NB4 (cell line): ENCODE measurements around the gene OR10H4.
"Not testable (repeated sequence)": the region's sequence is repeated elsewhere in the genome, so short reads cannot be mapped to it uniquely, and the experiment has no call there.

Experiments
- DNase-seq: peaks from one replicate; pipeline ENCODE4 v3.0.0; 2010; ENCODE audit warnings: low read depth
- H3K4me3 ChIP-seq: one replicate; pipeline ENCODE4 v1.5.1; 2011; ENCODE audit warnings: mild to moderate bottlenecking, low read depth, low read length, moderate library complexity
- CTCF ChIP-seq: IDR thresholded peaks from one replicate; pipeline ENCODE4 v1.5.1; 2012; ENCODE audit warnings: low read depth, low read length
- MAX ChIP-seq: IDR thresholded peaks from 2 replicates; pipeline ENCODE4 v1.6.1; 2011; ENCODE audit warnings: low read depth, low read length
- MYC ChIP-seq: IDR thresholded peaks from 2 replicates; pipeline ENCODE4 v1.6.1; 2011; ENCODE audit warnings: low read depth, low read length
- POLR2A ChIP-seq: IDR thresholded peaks from 2 replicates; pipeline ENCODE4 v1.6.1; 2011; ENCODE audit warnings: mild to moderate bottlenecking; ENCODE audit not compliant: insufficient read length; ENCODE audit errors: extremely low read depth

OR10H4 gene

GRCh38 chr19:15948223-15949058, at the start of gene OR10H4:
Gene OR10H4, plus strand, starts transcription at chr19:15949008. Its CDS starts 0 bp downstream, at chr19:15949008.
- no peak for DNase-seq
- no peak for TF ChIP-seq MAX
- TF ChIP-seq MYC = no peak
- no peak for TF ChIP-seq POLR2A
- no peak for TF ChIP-seq CTCF
- H3K4me3 ChIP-seq = no peak within 1 kb of the TSS

GRCh38 chr19:15899561-15899960, 49.2 kb upstream of the OR10H4 start:
- H3K4me3 ChIP-seq, DNase-seq: not testable (repeated sequence)

- H3K4me3 ChIP-seq, DNase-seq: not testable (repeated sequence)
Measured at GRCh38 chr19:15900032-15900431, 48.8 kb upstream of the OR10H4 start.

GRCh38 chr19:15900504-15900903, 48.3 kb upstream of the OR10H4 start:
- H3K4me3 ChIP-seq = no peak overlapping the region
- DNase-seq = no peak
- TF ChIP-seq POLR2A (no peak), MYC (no peak), CTCF (no peak), MAX (no peak)

GRCh38 chr19:15902254-15902653, 46.6 kb upstream of the OR10H4 start:
- TF ChIP-seq POLR2A (no peak), MAX (no peak), MYC (no peak), CTCF (no peak)
- DNase-seq = no peak
- no peak overlapping the region for H3K4me3 ChIP-seq

- H3K4me3 ChIP-seq, DNase-seq: not testable (repeated sequence)
Measured at GRCh38 chr19:15902898-15903297, 45.9 kb upstream of the OR10H4 start.

- no peak for DNase-seq
- H3K4me3 ChIP-seq = no peak overlapping the region
- TF ChIP-seq MYC (no peak), CTCF (no peak), MAX (no peak), POLR2A (no peak)
Measured at GRCh38 chr19:15905026-15905425, 43.8 kb upstream of the OR10H4 start.
